HL-60/S4 treated with phorbol 12-myristate 13-acetate at 8.2 ng/mL for 4 days and 3 days (cell line): ENCODE results near the gene RBM19.

Experiments
- in situ Hi-C: fragments of 300-500 bp; cut with MboI; formaldehyde crosslinking; loops from 2 replicates; pipeline ENCODE4 v1.15.0; 2022; ENCODE audit warnings: low sequenced_read_pairs

The RBM19 gene

DNA sequence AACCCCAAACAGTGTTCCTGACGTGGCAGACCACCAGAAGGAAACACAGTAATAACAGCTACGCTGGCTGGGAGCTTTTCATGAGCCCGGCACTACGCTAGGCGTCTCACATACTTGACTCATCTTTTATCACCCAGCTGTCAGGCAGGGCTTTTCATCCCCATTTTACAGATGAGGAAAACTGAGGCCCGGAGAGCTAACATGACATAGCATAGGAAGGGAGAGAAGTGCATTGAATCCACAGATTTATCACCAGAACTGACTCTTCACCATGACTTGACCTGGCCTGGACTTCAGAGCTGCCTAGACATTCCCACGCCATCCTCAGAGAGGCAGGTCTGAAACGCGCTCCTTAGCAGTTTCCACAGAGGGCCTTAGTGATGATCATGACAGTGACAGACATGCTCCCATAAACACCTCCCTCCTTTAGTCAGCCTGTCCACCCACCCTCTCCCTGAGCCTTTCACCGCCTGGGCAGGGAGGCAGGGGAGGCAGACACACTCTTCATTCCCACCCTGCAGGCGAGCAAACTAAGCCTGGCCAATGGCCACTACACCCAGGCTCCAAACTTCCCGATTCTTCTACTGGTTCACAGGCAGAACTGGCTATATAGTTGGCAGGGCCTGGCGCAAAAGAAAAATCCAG lies 56.2 kb downstream of the RBM19 start:
- in situ Hi-C loops, result loop anchor here (10.0 to 25.0 kb wide), 3 partner anchors 265 to 723 kb away; partner anchors contain the start of genes DDX54 and RITA1

DNA sequence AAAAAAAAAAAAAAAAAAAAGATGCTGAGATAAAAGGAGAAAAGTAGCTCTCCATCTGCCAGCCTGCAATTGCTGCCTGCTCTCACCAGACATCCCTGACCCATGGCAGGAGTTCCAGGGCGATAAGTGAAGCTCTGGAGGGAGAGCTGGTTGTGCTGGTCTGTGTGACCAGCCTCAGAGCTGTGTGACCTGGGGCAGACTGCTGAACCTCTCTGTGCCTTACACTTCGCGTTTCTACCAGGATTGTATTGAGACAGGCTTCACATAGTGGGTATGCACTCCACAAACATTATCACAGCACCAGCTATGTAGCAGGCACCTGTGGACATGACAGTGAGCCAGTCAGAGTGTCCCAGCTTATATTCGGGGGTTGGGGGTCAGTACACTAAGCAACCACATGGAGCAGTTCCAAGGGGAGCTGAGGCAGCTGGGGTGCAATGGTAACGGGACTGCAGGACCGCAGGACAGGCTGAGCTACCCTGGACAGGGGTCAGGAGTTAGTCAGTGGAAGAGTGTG lies 57.5 kb downstream of the RBM19 start:
- in situ Hi-C loops, result loop anchor here (25.0 kb wide), 1 partner anchor 721 kb away; the partner anchor contains the start of genes DDX54 and RITA1

DNA sequence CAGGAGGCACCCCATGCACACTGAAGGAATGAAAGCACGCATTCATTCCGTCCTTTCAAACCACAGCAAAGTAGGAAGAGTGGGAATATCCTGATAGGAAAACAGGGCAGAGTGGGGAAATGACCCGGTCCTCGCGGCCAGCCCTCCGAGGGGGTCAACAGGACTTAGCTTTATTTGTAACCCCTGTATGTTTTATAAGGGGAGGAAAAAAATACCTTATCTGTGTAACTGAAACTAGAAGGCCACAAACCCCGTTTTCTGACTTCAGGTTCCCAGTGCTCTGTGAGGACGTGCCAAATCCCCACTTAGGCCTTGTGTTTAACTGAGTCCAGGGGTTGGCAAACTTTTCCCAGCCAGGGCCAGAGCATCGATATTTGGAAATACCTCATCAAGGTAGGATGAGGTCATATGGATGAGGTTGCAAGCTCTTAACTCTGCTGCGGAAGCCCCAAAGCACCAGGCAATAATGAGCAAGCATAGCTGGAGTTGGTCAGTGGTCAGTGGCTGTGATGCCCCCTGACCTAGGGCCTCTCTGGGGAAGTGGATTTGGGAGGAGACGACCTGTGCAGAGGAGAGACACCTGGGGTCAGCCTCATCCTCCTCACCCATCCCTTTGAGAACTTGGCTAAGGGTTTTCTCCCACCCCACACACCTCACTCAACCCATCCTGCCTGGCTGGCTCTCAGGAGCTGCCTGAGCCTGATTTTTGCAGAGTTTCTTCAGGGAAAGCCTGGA lies 58.5 kb downstream of the RBM19 start:
- in situ Hi-C loops, result loop anchor here (25.0 kb wide), 1 partner anchor 720 kb away; the partner anchor contains the start of genes DDX54 and RITA1

DNA sequence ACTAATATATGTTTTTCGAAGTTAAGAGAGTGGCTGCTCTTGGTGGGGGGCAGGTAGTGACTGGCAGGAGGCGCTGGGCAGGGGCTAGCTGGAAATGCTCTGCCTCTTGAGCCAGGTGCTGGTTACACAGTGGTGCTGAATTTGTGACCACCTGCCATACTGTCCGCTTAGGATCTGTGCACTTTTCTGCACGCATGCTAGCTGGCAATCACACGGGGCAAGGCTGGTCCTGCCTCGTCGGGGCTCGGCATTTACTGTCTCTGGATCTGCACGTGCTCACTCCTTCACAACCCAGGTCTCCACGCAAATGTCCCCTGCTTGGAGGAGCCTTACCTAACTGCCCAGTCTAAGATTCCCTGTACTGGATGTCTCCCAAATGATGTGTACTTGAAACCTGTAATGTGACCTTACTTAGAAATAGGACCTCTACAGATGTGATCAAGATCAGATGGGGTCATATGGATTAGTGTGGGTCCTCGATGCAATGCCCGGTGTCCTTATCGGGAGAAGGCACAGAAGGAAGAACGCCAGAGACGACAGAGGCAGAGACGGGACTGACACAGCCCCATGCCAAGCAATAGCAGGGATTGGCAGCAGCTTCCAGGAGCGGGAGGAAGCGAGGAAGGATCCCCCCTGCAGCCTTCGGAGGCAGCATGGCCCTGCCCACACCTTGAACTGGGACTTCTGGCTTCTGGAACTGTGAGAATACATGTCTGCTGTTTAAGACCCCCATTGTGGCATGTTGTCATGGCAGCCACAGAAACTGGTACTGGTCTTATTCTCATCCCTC lies 59.5 kb downstream of the RBM19 start:
- in situ Hi-C loops, result loop anchor here (25.0 kb wide), 1 partner anchor 719 kb away; the partner anchor contains the start of genes DDX54 and RITA1

DNA sequence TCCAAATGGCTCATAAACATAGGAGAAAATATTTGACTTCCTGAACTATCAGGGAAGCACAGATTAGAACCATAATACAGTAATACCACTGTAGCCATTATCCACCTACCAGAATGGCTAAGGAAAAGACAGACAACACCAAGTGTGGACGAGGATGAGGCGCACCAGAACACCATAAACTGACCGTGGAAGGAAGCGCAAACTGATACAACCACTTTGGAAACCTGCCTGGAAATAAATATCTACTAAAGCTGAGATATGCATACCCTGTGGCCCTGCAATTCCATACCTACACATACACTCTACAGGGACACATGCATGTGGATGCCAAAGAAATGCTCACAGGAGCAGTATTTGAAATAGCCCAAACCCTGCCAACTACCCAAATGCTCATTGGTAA lies 60.3 kb downstream of the RBM19 start:
- in situ Hi-C loops, result loop anchor here (25.0 kb wide), 1 partner anchor 719 kb away; the partner anchor contains the start of genes DDX54 and RITA1

DNA sequence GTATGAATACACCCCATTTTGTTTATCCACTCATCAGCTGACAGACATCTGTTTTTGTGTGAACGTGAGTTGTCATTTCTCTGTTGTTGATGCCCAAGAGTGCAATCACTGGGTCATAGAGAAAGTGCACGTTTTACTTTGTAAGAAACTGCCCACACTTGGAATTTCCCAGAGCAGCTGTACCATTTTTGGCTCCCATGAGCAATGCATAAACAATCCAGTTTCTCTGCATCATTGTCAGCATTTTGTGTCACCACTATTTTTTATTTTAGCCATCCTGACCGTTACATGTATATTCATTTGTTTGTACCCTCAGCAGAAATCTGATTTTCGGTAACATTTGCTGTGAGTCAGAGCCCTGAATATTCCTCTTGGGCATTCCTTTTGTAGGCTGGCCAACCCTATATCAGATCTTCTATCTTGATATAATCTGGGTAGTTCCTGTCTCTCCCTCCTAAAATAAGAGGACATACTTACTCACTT lies 62.7 kb downstream of the RBM19 start:
- in situ Hi-C loops, result loop anchor here (25.0 kb wide), 1 partner anchor 716 kb away; the partner anchor contains the start of genes DDX54 and RITA1

DNA sequence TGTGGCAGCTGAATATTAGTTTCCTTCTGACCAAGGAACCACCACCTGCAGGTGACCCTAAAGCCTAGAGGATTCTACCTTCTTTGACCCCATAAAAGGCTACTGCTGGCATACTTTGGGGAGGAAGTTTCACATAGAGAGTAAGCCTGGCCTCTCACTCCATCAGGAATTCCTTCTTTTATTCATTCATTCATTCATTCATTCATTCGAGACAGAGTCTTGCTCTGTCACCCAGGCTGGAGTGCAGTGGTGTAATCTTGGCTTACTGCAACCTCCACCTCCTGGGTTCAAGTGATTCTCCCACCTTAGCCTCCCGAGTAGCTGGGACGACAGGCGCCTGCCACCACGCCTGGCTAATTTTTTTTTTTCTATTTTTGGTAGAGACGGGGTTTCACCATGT lies 64.8 kb downstream of the RBM19 start:
- in situ Hi-C loops, result loop anchor here (25.0 kb wide), 1 partner anchor 714 kb away; the partner anchor contains the start of genes DDX54 and RITA1

DNA sequence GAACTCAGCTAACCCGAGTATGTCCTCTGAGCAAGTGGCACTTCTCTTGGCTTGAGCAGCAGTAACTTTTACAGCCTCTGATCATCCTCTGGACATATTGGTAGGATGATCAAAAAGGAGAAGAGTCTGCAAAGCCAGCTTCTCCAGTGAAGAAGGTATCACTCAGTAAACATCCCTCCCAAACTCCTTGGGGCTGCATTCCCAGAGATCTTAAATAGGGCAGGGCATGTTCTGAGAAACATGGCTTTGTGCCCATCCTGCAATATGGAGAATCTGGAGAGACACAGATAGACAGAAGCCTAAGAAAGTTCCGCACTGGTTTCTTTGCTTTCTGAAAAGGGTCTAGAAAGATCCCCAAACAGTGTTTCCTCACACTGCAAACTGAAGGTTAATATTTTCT lies 65.4 kb downstream of the RBM19 start:
- in situ Hi-C loops, result loop anchor here (25.0 kb wide), 1 partner anchor 713 kb away; the partner anchor contains the start of genes DDX54 and RITA1

DNA sequence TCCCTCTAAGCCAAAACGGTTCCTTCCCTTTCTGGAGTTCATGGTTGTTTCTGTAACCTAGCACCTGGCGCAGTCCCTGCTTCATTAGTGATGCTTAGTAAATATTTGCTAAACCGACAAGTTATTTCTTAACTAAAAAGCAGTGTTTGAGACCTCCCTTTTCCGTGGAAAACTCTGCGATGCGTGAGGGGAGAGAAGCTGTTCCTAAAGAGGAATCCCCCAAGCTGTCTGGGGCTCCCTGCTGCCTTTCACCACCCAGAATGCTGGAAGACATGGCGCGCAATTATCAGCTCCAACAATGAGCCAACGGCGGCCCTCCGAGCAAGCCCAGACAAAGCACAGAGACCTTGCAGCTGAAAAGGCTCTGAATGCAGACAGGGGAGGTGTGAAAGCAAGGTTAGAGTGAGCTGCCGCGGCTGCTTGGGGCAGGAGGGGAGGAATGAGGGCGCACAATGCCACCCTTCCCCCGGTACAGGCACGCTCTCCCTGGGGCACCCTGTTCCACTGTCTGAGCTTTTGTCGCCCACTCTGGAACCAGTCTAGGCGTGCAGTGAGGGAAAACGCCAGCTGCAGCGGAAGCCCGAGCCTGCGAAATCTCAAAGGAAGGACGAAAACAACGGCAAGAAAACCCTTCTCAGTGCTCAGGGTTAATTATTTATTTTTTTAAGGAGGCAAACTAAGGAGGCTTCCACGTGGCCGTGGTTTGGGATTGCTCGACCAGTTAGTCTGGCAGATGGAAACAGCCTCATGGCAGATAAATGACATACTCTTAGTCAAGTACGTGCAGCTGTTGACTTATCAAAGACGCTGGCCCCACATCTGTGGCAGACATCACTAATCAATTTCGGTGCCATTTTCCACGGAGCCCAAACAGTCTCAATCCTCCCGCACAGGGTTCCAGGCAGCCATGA lies 66.3 kb downstream of the RBM19 start:
- in situ Hi-C loops, result loop anchor here (25.0 kb wide), 1 partner anchor 713 kb away; the partner anchor contains the start of genes DDX54 and RITA1

DNA sequence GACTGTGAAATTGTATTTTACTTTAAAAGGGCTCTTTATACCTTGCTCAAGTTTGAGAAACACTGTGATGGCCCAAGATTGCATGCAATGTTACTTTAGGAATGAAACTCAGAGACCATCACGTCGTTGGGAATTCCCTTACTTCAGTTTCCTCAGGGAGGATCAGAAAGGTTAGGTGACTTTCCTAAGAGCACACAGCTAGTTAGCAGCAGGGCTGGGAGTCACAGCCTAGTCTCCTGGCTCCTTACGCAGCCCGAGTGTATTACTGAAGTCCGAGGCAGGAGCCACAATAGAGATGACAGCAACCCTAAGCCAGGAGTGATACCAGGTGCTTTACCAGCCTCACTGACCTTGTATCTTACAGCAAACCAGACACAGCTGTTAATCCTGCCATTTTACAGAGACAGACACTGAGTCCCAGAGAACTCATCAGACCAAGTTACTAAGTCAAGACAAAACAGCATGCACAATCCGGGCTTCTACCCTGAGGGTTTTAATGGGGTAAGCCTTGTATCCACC lies 67.0 kb downstream of the RBM19 start:
- in situ Hi-C loops, result no loop called here

DNA sequence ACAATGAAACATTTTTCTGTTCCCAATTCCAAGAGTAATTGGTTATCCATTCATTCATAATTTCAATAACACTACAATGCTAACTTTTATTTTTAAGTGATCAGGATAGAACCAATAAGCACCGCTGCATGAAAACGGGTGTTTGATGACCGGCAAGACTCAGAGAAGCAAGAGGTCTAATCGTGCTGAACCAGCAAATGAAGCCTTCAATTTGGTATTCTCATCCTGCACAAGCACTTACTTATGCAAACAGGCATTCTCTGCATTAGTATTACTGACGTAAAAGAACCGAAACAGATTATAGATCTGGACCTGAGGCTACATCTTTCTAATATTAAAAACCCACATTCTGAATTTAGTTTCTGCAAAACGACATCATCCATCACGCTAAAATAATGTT lies 67.7 kb downstream of the RBM19 start:
- in situ Hi-C loops, result no loop called here

DNA sequence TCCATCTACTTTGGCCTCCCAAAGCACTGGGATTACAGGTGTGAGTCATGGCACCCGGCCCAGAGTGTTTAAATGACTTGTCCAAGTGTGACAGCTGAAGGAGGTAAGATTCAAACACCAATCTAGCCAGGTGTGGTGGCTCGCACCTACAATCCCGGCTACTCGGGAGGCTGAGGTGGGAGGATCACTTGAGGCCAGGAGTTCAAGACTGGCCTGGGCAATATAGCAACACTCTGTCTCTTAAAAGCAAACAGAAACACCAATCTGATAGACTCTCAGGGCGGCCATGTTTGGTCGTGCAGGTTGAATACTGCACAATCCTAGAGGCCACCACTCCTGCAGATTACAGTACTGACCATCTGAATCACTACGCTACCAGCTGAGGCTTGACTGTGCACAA lies 68.7 kb downstream of the RBM19 start:
- in situ Hi-C loops, result no loop called here

DNA sequence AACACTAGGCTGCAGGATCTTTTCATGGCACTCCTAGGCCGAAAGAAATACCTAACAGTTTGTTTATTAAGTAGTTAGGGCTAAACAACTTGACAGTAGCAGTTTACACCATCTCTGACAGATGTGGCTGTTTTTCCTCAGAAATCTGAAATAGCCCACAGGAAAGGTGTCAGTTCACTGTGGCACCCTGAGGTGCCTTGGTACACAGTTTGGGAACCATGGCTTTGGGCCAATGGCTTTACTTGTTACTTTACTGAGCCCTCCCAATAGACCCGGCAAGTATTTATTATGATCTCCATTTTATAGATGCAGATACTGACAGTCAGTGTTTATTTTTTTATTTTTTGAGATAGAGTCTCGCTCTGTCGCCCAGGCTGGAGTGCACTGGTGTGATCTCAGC lies 69.3 kb downstream of the RBM19 start:
- in situ Hi-C loops, result no loop called here

DNA sequence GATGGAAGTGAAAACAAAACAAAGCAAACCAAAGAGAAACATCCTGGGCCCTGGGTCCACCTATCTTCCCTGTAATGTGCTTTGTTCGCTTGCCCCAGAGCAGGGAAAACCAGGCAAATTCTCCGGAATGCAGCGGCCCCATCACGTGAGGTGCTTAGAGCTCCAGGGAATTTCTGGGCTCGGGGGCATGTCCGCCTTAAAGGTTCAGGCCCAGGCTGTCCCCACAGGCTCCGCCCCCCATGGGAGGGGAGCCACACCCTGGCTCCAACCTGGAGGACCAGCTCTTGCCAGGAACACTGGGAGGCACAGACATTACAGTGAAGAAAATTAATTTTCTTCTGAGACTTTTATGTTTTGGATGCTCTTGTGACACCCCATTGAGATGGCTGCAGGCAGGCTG lies 69.9 kb downstream of the RBM19 start:
- in situ Hi-C loops, result no loop called here

DNA sequence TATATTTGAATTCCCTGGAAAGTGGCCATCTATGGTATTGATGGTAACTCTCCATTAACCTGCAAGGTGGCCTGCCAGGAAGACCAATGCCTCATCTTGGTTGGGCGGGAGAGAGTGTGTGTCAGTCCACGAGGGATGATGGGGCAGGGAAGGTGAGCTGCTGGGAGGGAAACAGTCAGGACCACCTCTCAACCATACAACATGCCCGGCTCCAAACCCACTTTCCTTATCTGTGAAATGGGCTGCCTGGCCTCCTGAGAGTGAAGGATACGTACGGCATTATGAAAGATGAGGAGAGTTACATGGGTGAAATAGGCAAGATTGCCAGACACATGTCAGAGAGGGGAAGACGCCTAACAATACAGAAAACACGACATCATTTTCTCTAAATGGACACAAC lies 70.9 kb downstream of the RBM19 start:
- in situ Hi-C loops, result no loop called here

DNA sequence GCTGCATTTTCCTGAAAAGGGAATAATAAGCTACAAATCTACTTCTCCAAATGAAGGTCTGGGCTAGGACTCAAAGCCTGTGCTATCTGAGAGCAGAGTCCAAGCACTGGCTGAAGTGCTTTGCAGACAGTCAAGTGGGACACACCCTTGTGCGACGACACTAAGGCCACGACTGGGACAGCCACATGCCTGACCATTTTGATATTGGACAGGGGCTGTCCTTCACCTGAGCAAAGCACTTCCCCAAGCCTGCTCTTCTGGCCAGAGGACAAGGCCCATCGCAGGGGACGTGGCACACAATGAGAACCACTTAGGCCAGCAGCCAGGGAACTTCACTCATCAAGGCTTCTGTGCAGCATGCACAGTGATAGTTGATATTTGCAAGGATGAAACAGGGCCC lies 71.4 kb downstream of the RBM19 start:
- in situ Hi-C loops, result no loop called here

DNA sequence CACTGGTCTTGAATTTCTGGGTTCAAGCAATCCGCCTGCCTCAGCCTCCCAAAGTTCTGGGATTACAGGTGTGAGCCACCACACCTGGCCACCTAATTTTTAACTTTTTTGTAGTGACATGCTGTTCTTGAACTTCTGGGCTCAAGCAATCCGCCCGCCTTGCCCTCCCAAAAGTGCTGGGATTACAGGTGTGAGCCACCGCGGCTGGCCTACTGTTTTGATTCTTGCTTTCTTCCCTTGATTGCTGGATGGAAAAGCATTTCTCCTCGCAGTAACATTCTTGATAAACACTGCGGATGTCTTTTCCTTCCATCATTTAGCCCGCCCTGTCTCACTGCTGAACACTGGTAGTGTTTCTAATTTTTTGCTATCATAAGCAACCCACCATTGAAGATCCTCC lies 72.9 kb downstream of the RBM19 start:
- in situ Hi-C loops, result no loop called here

DNA sequence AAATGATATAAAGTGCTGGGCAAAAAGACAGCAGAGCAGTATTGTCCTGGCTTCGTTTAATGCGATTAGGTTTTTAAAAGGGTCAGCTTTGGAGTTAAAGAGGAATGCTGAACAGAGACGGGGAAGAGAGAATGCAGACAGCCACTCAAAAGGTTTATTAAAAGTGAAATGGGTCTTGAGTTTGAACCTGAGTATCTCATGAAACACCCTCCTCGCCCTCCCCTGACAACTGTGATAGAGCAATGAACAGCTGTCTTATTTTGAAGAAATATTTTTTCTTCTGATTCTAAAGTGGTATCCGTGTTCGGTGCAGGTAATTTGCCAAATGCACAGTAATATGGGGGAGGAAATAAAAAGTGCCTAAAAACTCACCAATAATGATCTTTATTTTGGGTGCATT lies 73.6 kb downstream of the RBM19 start:
- in situ Hi-C loops, result no loop called here

DNA sequence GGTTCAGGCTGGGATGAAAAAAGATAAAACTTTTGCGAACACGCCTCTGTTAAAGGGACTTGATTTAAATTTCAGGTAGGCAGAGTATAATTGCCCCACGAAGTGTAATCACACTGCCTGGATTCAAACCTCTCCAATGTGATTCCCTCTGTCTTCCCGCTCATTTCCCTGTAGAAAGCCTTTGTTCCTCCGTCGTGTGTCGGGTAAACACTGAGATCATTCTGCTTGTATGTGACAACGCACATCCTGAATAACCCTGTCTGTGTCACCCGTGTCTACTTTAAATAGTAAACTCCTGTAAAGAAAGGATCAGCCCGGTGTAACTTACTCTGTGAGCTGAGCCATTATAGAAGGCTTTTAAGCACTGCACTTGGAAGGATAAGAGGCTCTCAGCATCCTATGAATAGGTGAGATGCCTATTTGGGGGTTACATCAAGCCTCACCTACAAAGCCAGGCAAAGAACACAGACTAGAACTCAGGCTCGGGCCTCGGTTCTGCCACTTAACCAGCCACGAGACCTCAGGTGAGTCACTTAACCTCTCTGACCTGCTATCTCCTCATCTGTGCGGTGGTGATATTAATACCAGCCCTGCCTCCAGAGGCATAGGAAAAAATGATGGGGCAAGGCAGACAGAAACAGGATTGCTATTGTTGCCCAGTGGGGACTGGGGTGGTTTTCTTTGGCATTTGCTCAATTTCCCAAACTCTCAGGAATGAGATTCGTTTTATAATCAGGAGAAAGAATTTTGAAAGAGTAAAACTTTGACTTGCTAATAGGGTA lies 74.2 kb downstream of the RBM19 start:
- in situ Hi-C loops, result no loop called here
